Loucy (cell line): ENCODE results near the gene YWHAH.

Experiments
- H2AFZ ChIP-seq: fragments of 200-600 bp; sonication (generic); 2 replicates; pipeline ENCODE4 v1.6.0; 2016; ENCODE audit warnings: antibody characterized with exemption, mild to moderate bottlenecking, low read length, moderate library complexity
- H3F3A ChIP-seq: fragments of 200-600 bp; 2 replicates; pipeline ENCODE4 v1.6.0; 2016; ENCODE audit warnings: antibody characterized with exemption, low read depth, mild to moderate bottlenecking
- H3K27me3 ChIP-seq: fragments of 200-600 bp; sonication (generic); 2 replicates; pipeline ENCODE4 v1.6.1; 2014; ENCODE audit warnings: low read length, mild to moderate bottlenecking; ENCODE audit not compliant: insufficient read depth, poor library complexity, severe bottlenecking
- H3K36me3 ChIP-seq: fragments of 200-600 bp; sonication (generic); 2 replicates; pipeline ENCODE4 v1.6.1; 2016; ENCODE audit warnings: low read length; ENCODE audit not compliant: insufficient read depth
- H3K4me1 ChIP-seq: fragments of 200-600 bp; sonication (generic); 2 replicates; pipeline ENCODE4 v1.5.1; 2014; ENCODE audit warnings: low read length, mild to moderate bottlenecking; ENCODE audit not compliant: insufficient read depth, poor library complexity, severe bottlenecking
- H3K4me2 ChIP-seq: fragments of 200-600 bp; sonication (generic); 2 replicates; pipeline ENCODE4 v1.6.0; 2014; ENCODE audit warnings: antibody characterized with exemption, low read length, low read depth, mild to moderate bottlenecking; ENCODE audit not compliant: poor library complexity, severe bottlenecking
- H3K4me3 ChIP-seq: fragments of 200-600 bp; sonication (generic); 2 replicates; pipeline ENCODE4 v1.5.1; 2014; ENCODE audit warnings: low read length, mild to moderate bottlenecking, mixed read lengths; ENCODE audit not compliant: poor library complexity, severe bottlenecking
- H3K79me2 ChIP-seq: fragments of 200-600 bp; sonication (generic); 2 replicates; pipeline ENCODE4 v1.6.1; 2014; ENCODE audit warnings: low read length; ENCODE audit not compliant: insufficient read depth
- H3K9ac ChIP-seq: fragments of 200-600 bp; sonication (generic); 2 replicates; pipeline ENCODE4 v1.6.0; 2014; ENCODE audit warnings: mild to moderate bottlenecking, low read depth, low read length, moderate library complexity; ENCODE audit not compliant: poor library complexity, severe bottlenecking
- H3K9me2 ChIP-seq: fragments of 200-600 bp; sonication (generic); replicated peaks from 2 replicates; pipeline ENCODE4 v1.6.1; 2016; ENCODE audit warnings: low read depth, low read length, mixed read lengths
- H3K9me3 ChIP-seq: fragments of 200-600 bp; sonication (generic); 2 replicates; pipeline ENCODE4 v1.6.1; 2014; ENCODE audit warnings: mild to moderate bottlenecking, antibody characterized with exemption, low read length, low read depth; ENCODE audit not compliant: insufficient read depth
- H4K20me1 ChIP-seq: fragments of 200-600 bp; sonication (generic); 2 replicates; pipeline ENCODE4 v1.6.0; 2014; ENCODE audit warnings: antibody characterized with exemption, low read length, mild to moderate bottlenecking; ENCODE audit not compliant: insufficient read depth, poor library complexity, severe bottlenecking
- EZH2phosphoT487 ChIP-seq: fragments of 200-600 bp; IDR thresholded peaks from 2 replicates; pipeline ENCODE4 v1.6.1; 2018; ENCODE audit warnings: antibody characterized with exemption, mild to moderate bottlenecking, moderate library complexity, borderline replicate concordance
- TF ChIP-seq, protein P1 (sequence below): fragments of 200-600 bp; sonication (generic); conservative IDR thresholded peaks from 2 replicates; pipeline ENCODE4 v1.5.1; 2014; ENCODE audit warnings: mild to moderate bottlenecking, antibody characterized with exemption, low read length

YWHAH gene

DNA sequence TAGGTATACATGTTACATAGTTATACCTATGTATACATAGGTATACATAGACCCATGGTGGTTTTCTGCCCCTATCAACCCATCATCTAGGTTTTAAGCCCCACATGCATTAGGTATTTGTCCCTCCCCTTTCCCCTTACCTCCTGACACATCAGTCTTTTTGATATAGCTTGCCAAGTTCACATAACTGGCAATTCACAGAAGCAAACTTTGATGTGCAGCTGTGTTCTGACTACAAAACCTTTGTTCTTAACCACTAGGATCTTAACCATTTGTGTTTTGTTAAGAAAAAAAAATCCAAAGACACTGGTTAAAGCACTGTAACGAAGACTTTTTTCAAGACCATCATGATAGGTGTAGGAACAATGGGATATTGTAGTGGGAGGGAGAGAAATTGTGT, 55.8 kb downstream of the YWHAH start:
- Histone ChIP-seq H3K27me3 (no peaks in the 10 kb centered on the region), H3K79me2 (no peaks in the 10 kb centered on the region), H3K9me3 (no peaks in the 10 kb centered on the region), H4K20me1 (no peaks in the 10 kb centered on the region), H3F3A (no peaks in the 10 kb centered on the region), H3K9me2 (no peaks in the 10 kb centered on the region), H3K9ac (no peak overlapping the region), H3K4me1 (no peaks in the 10 kb centered on the region), H3K4me3 (no peak overlapping the region), H2AFZ (no peak overlapping the region), H3K4me2 (no peak overlapping the region), H3K36me3 (no peaks in the 10 kb centered on the region)
- TF ChIP-seq, protein P1, sequence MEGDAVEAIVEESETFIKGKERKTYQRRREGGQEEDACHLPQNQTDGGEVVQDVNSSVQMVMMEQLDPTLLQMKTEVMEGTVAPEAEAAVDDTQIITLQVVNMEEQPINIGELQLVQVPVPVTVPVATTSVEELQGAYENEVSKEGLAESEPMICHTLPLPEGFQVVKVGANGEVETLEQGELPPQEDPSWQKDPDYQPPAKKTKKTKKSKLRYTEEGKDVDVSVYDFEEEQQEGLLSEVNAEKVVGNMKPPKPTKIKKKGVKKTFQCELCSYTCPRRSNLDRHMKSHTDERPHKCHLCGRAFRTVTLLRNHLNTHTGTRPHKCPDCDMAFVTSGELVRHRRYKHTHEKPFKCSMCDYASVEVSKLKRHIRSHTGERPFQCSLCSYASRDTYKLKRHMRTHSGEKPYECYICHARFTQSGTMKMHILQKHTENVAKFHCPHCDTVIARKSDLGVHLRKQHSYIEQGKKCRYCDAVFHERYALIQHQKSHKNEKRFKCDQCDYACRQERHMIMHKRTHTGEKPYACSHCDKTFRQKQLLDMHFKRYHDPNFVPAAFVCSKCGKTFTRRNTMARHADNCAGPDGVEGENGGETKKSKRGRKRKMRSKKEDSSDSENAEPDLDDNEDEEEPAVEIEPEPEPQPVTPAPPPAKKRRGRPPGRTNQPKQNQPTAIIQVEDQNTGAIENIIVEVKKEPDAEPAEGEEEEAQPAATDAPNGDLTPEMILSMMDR: no peak
- TF ChIP-seq EZH2phosphoT487: no peak

DNA sequence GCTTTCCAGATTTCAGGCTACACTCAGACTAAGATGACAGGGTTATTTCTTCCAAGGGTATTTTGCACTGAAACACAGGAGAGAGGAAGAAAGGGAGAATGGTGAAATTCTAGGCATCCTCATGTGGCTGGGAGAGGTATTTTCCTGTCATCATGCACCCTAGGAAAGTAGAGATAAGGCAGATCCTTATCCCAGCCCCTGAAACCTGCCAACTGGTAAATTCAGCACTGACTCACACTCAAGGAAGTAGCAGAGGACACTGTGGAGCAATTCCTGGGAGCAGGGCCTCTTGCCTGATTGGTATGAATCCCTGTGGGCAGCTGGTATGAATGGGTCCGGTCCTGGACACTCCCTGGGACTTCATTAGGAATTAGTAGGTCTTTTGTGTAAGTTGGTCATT, 61.1 kb downstream of the YWHAH start:
- H3K4me1 ChIP-seq: no peaks in the 10 kb centered on the region
- no peaks in the 10 kb centered on the region for H3K9me3 ChIP-seq
- H3K4me3 ChIP-seq: no peak overlapping the region
- H3K27me3 ChIP-seq: no peaks in the 10 kb centered on the region
- TF ChIP-seq, protein P1: no peak
- no peak for TF ChIP-seq EZH2phosphoT487
- no peak overlapping the region for H2AFZ ChIP-seq
- no peaks in the 10 kb centered on the region for H3K36me3 ChIP-seq
- no peak overlapping the region for H3K9ac ChIP-seq
- H3K9me2 ChIP-seq: no peaks in the 10 kb centered on the region
- no peaks in the 10 kb centered on the region for H3F3A ChIP-seq
- no peak overlapping the region for H3K4me2 ChIP-seq
- H4K20me1 ChIP-seq: no peaks in the 10 kb centered on the region
- H3K79me2 ChIP-seq: no peaks in the 10 kb centered on the region
